ENCODE data around the gene C16orf95. TPM values are rescaled to one million over a fixed set of nuclear protein-coding genes. Genes with fewer than 3 reads are reported as not detected.

C16orf95 gene
- total RNA-seq, 2 donors from 2014 or later = 4.6 to 7.0 TPM

- ATAC-seq (no peak), DNase-seq (ENCODE audit: low spot score) (no peak)
- Mint-ChIP-seq H3K4me1 (ENCODE audit: low read depth in 2 of 2) (peaks cover 0 to 2% of the 10 kb centered on the region in 2 donors), H3K36me3 (no peaks in the 10 kb centered on the region), H3K27me3 (no peaks in the 10 kb centered on the region), H3K27ac (no peak overlapping the region), H3K4me3 (no peak overlapping the region), H3K9me3 (no peaks in the 10 kb centered on the region)
These were observed 36.4 kb upstream of the C16orf95 start for GRCh38 chr16:87353613-87354012.

DNA sequence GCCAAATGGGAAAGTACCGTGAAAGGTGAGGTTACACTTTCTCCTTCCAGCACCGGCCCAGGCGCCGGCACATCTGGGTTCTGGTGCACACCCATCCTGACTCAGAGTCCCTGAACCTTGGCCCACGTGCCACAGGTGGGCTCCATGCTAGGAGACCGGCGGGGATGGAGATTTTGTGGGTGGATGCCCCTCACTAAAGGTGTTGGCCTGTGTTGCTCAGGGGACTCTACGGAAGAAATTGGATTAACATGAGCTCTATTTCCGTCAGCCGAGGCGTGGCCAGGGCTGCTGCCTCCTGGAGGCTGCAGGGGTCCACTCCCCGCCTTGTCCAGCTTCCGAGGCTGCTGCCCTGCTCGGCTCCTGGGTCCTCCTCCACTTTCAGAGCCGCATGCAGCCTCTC, 35.6 kb upstream of the C16orf95 start:
- Mint-ChIP-seq H3K27me3 (no peaks in the 10 kb centered on the region), H3K4me3 (no peak overlapping the region), H3K36me3 (no peaks in the 10 kb centered on the region), H3K27ac (no peak overlapping the region), H3K4me1 (ENCODE audit: low read depth in 2 of 2) (peaks cover 0 to 2% of the 10 kb centered on the region in 2 donors), H3K9me3 (no peaks in the 10 kb centered on the region)
- no peak for ATAC-seq
- DNase-seq (ENCODE audit: low spot score) = no peak

GRCh38 chr16:87351320-87351698, 34.1 kb upstream of the C16orf95 start:
- ATAC-seq = no peak
- H3K36me3 Mint-ChIP-seq = no peaks in the 10 kb centered on the region

GRCh38 chr16:87350681-87351319, 33.6 kb upstream of the C16orf95 start:
- no peaks in the 10 kb centered on the region for H3K27me3 Mint-ChIP-seq
- no peak for ATAC-seq
- H3K9me3 Mint-ChIP-seq = no peaks in the 10 kb centered on the region
- H3K27ac Mint-ChIP-seq = no peak overlapping the region
- H3K4me1 Mint-ChIP-seq (ENCODE audit: low read depth in 2 of 2) = peaks cover 0 to 3% of the 10 kb centered on the region in 2 donors
- no peak for DNase-seq (ENCODE audit: low spot score)
- H3K4me3 Mint-ChIP-seq = no peak overlapping the region
- no peaks in the 10 kb centered on the region for H3K36me3 Mint-ChIP-seq

More at GRCh38 chr16:87351320-87351698, 34.1 kb upstream of the C16orf95 start:
- DNase-seq (ENCODE audit: low spot score) = no peak
- H3K27ac Mint-ChIP-seq = no peak overlapping the region
- H3K4me3 Mint-ChIP-seq = no peak overlapping the region
- H3K27me3 Mint-ChIP-seq = no peaks in the 10 kb centered on the region
- peaks cover 0 to 2% of the 10 kb centered on the region in 2 donors for H3K4me1 Mint-ChIP-seq (ENCODE audit: low read depth in 2 of 2)
- H3K9me3 Mint-ChIP-seq = no peaks in the 10 kb centered on the region

GRCh38 chr16:87350031-87350430, 32.8 kb upstream of the C16orf95 start:
- peaks cover 6 to 11% of the 10 kb centered on the region in 2 donors for H3K4me1 Mint-ChIP-seq (ENCODE audit: low read depth in 2 of 2)
- H3K4me3 Mint-ChIP-seq = no peak overlapping the region
- no peak for DNase-seq (ENCODE audit: low spot score)
- peaks cover 4% of the 10 kb centered on the region for H3K36me3 Mint-ChIP-seq
- no peaks in the 10 kb centered on the region for H3K27me3 Mint-ChIP-seq
- H3K9me3 Mint-ChIP-seq = no peaks in the 10 kb centered on the region
- H3K27ac Mint-ChIP-seq = no peak overlapping the region
- no peak for ATAC-seq

- H3K9me3 Mint-ChIP-seq = no peaks in the 10 kb centered on the region
- H3K36me3 Mint-ChIP-seq = peaks cover 4% of the 10 kb centered on the region
- DNase-seq (ENCODE audit: low spot score) (no peak), ATAC-seq (no peak)
- no peaks in the 10 kb centered on the region for H3K27me3 Mint-ChIP-seq
- H3K27ac Mint-ChIP-seq = peak overlapping the region in 1 of 2 donors; percentile 35
- no peak overlapping the region for H3K4me3 Mint-ChIP-seq
- peaks cover 11 to 13% of the 10 kb centered on the region in 2 donors for H3K4me1 Mint-ChIP-seq (ENCODE audit: low read depth in 2 of 2)
These were observed 31.5 kb upstream of the C16orf95 start for GRCh38 chr16:87348616-87349157.

GRCh38 chr16:87347932-87348615, 30.9 kb upstream of the C16orf95 start:
- Mint-ChIP-seq H3K4me1 (ENCODE audit: low read depth in 2 of 2) (peaks cover 11 to 12% of the 10 kb centered on the region in 2 donors), H3K9me3 (no peaks in the 10 kb centered on the region), H3K27ac (peak overlapping the region in 1 of 2 donors; percentile 35), H3K27me3 (no peaks in the 10 kb centered on the region), H3K4me3 (no peak overlapping the region), H3K36me3 (peaks cover 4% of the 10 kb centered on the region)
- ATAC-seq (no peak), DNase-seq (ENCODE audit: low spot score) (no peak)

DNA sequence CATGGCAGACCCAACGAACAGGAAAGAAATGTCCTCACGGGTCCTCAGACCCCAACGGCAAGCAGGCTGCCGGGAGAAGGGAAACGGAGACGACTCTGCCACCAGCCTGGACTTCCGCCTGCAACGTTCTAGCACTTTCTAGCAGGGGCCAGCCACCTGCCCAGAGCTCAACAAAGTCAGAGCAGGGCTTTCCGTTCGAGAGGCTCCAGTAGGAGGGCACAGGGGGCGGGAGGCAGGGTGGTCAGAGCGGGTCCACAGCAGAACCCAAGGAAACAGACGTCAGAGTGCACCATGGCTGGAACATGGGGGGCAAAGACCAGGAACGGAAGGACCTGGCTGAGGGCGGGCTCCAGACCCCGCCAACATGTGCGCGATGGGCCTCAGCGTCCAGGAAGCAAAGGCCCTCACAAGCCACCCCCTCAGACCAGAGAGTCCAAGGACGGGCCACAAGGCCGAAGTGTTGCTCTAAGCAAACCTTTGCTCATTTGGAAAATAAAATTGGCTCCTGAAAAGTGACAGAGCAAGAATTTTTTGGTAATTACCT, 29.4 kb upstream of the C16orf95 start:
- ATAC-seq = no peak
- no peak for DNase-seq (ENCODE audit: low spot score)
- H3K4me1 Mint-ChIP-seq (ENCODE audit: low read depth in 2 of 2) = peaks cover 12 to 13% of the 10 kb centered on the region in 2 donors
- H3K36me3 Mint-ChIP-seq = peaks cover 4% of the 10 kb centered on the region
- no peak overlapping the region for H3K27ac Mint-ChIP-seq
- no peaks in the 10 kb centered on the region for H3K9me3 Mint-ChIP-seq
- H3K27me3 Mint-ChIP-seq = no peaks in the 10 kb centered on the region
- H3K4me3 Mint-ChIP-seq = no peak overlapping the region

- ATAC-seq (peak in 1 of 2 donors; percentile 25), DNase-seq (ENCODE audit: low spot score) (no peak)
- Mint-ChIP-seq H3K4me3 (peak overlapping the region; percentile 60), H3K27me3 (no peaks in the 10 kb centered on the region), H3K36me3 (peaks cover 4% of the 10 kb centered on the region), H3K4me1 (ENCODE audit: low read depth in 2 of 2) (peaks cover 12 to 13% of the 10 kb centered on the region in 2 donors), H3K27ac (peak overlapping the region; percentile 70 to 87), H3K9me3 (no peaks in the 10 kb centered on the region)
These were observed 28.7 kb upstream of the C16orf95 start for GRCh38 chr16:87345726-87346424.

DNA sequence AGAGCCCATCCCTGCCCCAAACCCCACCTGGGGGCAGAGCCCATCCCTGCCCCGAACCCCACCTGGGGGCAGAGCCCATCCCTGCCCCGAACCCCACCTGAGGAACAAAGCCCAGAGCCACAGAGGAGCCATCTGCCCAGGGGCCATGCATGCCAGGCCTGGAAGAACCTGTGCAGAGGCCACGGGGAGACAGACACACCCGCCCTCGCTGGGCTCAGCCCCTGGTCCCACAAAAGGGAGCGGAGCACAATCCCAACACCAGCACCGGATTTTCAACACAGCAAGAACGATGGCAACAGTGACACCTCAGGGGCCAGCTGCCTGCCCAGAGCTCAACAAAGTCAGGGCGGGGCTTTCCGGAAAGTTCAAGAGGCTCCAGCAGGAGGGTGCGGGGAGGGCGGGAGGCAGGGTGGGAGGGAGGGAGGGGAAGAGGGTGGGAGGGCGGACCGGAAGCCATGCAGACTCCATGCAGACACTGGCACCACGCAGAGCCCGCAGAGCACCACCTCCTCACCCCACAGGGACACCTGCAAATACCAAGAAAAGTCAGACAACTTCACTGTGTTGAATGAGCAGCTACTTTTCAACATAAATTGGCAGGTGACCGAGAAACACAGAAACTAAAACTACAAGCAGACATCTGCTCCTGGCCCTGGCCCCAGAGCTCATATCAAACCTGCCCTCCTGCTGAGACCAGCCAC, 27.9 kb upstream of the C16orf95 start:
- ATAC-seq (peak; percentile 51 to 82), DNase-seq (ENCODE audit: low spot score) (peak; percentile 66)
- peaks cover 4% of the 10 kb centered on the region for H3K36me3 Mint-ChIP-seq
- peaks cover 12 to 13% of the 10 kb centered on the region in 2 donors for H3K4me1 Mint-ChIP-seq (ENCODE audit: low read depth in 2 of 2)
- no peaks in the 10 kb centered on the region for H3K9me3 Mint-ChIP-seq
- H3K4me3 Mint-ChIP-seq = peak overlapping the region; percentile 60
- no peaks in the 10 kb centered on the region for H3K27me3 Mint-ChIP-seq
- peak overlapping the region; percentile 70 to 87 for H3K27ac Mint-ChIP-seq

GRCh38 chr16:87344165-87344930, 27.2 kb upstream of the C16orf95 start:
- peaks cover 4% of the 10 kb centered on the region for H3K36me3 Mint-ChIP-seq

GRCh38 chr16:87343753-87344050, 26.5 kb upstream of the C16orf95 start:
- H3K27me3 Mint-ChIP-seq = no peaks in the 10 kb centered on the region
- no peaks in the 10 kb centered on the region for H3K9me3 Mint-ChIP-seq
- DNase-seq (ENCODE audit: low spot score) (no peak), ATAC-seq (no peak)
- H3K4me3 Mint-ChIP-seq = no peak overlapping the region
- peaks cover 17% of the 10 kb centered on the region in 2 donors for H3K4me1 Mint-ChIP-seq (ENCODE audit: low read depth in 2 of 2)
- peaks cover 4% of the 10 kb centered on the region for H3K36me3 Mint-ChIP-seq
- peak overlapping the region in 1 of 2 donors; percentile 87 for H3K27ac Mint-ChIP-seq

More at GRCh38 chr16:87344165-87344930, 27.2 kb upstream of the C16orf95 start:
- Mint-ChIP-seq H3K4me3 (peak overlapping the region; percentile 17), H3K27me3 (no peaks in the 10 kb centered on the region), H3K9me3 (no peaks in the 10 kb centered on the region), H3K4me1 (ENCODE audit: low read depth in 2 of 2) (peaks cover 12 to 13% of the 10 kb centered on the region in 2 donors), H3K27ac (peak overlapping the region; percentile 70 to 87)
- no peak for DNase-seq (ENCODE audit: low spot score)
- ATAC-seq = no peak

Data from natural killer cell treated with Interleukin-12 subunit alpha and Interleukin-12 subunit beta and Interleukin-15 and Interleukin-18, amount 100 ng/mL, for 72 hours (primary cell).